Neural cell (in vitro differentiated cells): ENCODE data around the gene SEMA4B.

ENCODE experiments used
- CTCF ChIP-seq: fragments of 450-650 bp; IDR thresholded peaks from 2 replicates; pipeline ENCODE4 v1.5.1; 2014; ENCODE audit warnings: antibody characterized with exemption, mild to moderate bottlenecking, moderate library complexity; ENCODE audit not compliant: poor library complexity, severe bottlenecking
- EP300 ChIP-seq: fragments of 450-650 bp; conservative IDR thresholded peaks from 2 replicates; pipeline ENCODE4 v1.6.1; 2014; ENCODE audit warnings: antibody characterized with exemption, mild to moderate bottlenecking, moderate library complexity; ENCODE audit not compliant: poor library complexity, severe bottlenecking
- EZH2 ChIP-seq: fragments of 200-600, 300-800 bp; shearing (Covaris generic), sonication (generic); IDR thresholded peaks from 2 replicates; pipeline ENCODE4 v1.6.1; 2014; ENCODE audit warnings: antibody characterized with exemption, low read length, borderline replicate concordance, mild to moderate bottlenecking; ENCODE audit not compliant: insufficient read depth, poor library complexity, severe bottlenecking
- TAF1 ChIP-seq: IDR thresholded peaks from 2 replicates; pipeline ENCODE4 v1.6.1; 2012; ENCODE audit warnings: low read depth

- TF ChIP-seq EZH2 (no peak), CTCF (no peak), EP300 (no peak), TAF1 (no peak)
These were observed 9.2 kb upstream of the SEMA4B start for GRCh38 chr15:90191794-90192509.
